Stimulated activated naive CD8-positive, alpha-beta T cell treated with anti-CD3 and anti-CD28 coated beads, Interleukin-15, Interleukin-2, amounts not matched to agents 100 ng/mL and 50 ng/mL, for 24 hours (primary cell): Measurements from ENCODE around the gene SEMA3A.
"Not testable (repeated sequence)": the region's sequence is repeated elsewhere in the genome, so short reads cannot be mapped to it uniquely, and the experiment has no call there.

Source experiments
- H3K27ac Mint-ChIP-seq: one replicate; pipeline ENCODE4 v1.8.0; 2021; ENCODE audit warnings: mild to moderate bottlenecking, mixed read lengths
- H3K27me3 Mint-ChIP-seq: one replicate; pipeline ENCODE4 v1.8.0; 2021; ENCODE audit warnings: mixed read lengths
- H3K36me3 Mint-ChIP-seq: one replicate; pipeline ENCODE4 v1.8.0; 2021; ENCODE audit warnings: low read depth, mixed read lengths
- H3K4me1 Mint-ChIP-seq: one replicate; pipeline ENCODE4 v1.8.0; 2021; ENCODE audit warnings: low read depth, mixed read lengths
- H3K4me3 Mint-ChIP-seq: one replicate; pipeline ENCODE4 v1.8.0; 2021; ENCODE audit warnings: mild to moderate bottlenecking, mixed read lengths
- H3K9me3 Mint-ChIP-seq: one replicate; pipeline ENCODE4 v1.8.0; 2021; ENCODE audit warnings: mixed read lengths

SEMA3A gene

GRCh38 chr7:84058311-84059076 is 136.1 kb downstream of the SEMA3A start:
- H3K4me3 Mint-ChIP-seq, result no peak overlapping the region
- no peak overlapping the region for H3K27ac Mint-ChIP-seq
- no peaks in the 10 kb centered on the region for H3K4me1 Mint-ChIP-seq
- H3K27me3 Mint-ChIP-seq, result no peaks in the 10 kb centered on the region
- no peaks in the 10 kb centered on the region for H3K36me3 Mint-ChIP-seq
- H3K9me3 Mint-ChIP-seq, result no peaks in the 10 kb centered on the region

- H3K36me3 Mint-ChIP-seq, result no peaks in the 10 kb centered on the region
- no peak overlapping the region for H3K27ac Mint-ChIP-seq
- no peak overlapping the region for H3K4me3 Mint-ChIP-seq
- no peaks in the 10 kb centered on the region for H3K4me1 Mint-ChIP-seq
- H3K9me3 Mint-ChIP-seq, result no peaks in the 10 kb centered on the region
- H3K27me3 Mint-ChIP-seq, result no peaks in the 10 kb centered on the region
Measured at GRCh38 chr7:84057576-84057975, 137.0 kb downstream of the SEMA3A start.

GRCh38 chr7:84055904-84056605 is 138.5 kb downstream of the SEMA3A start:
- H3K27me3 Mint-ChIP-seq, result no peaks in the 10 kb centered on the region
- H3K4me1 Mint-ChIP-seq, result no peaks in the 10 kb centered on the region
- H3K36me3 Mint-ChIP-seq, result no peaks in the 10 kb centered on the region
- no peak overlapping the region for H3K4me3 Mint-ChIP-seq
- no peak overlapping the region for H3K27ac Mint-ChIP-seq
- H3K9me3 Mint-ChIP-seq, result no peaks in the 10 kb centered on the region

GRCh38 chr7:84055199-84055598 is 139.4 kb downstream of the SEMA3A start:
- not testable (repeated sequence) for H3K4me3 Mint-ChIP-seq, H3K27ac Mint-ChIP-seq, H3K36me3 Mint-ChIP-seq

DNA sequence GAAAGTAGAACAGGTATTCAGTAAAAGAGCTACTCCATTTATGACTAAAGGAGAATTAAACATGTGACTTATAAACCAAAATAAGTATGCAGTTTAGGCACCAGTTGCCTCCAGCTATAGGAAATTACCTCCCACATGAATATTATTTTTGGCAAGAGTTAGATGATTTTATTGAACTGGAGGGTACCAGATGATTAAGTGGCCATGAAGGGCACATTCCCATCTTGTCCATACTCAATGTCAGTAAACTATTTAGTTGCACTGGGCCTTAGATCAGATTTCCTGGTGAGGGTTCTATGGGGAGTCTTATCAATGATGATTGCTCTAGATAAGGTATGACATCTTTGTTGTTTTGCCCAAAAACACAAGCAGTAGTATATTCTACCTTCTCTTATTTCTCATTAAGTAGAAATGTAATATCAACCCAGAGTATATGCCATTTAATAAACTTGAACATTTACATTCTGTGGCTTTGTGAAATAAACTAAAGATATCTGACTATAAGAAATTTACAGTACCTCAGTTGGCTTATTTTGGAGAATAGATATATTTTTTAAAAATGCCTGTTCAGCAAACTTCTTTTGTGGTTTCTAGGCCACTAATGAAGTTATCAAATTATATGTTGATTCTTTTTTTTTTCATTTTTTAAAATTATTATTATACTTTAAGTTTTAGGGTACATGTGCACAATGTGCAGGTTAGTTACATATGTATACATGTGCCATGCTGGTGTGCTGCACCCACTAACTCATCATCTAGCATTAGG is 145.3 kb downstream of the SEMA3A start:
- no peak overlapping the region for H3K4me3 Mint-ChIP-seq
- no peaks in the 10 kb centered on the region for H3K27me3 Mint-ChIP-seq
- H3K9me3 Mint-ChIP-seq, result no peaks in the 10 kb centered on the region
- no peaks in the 10 kb centered on the region for H3K4me1 Mint-ChIP-seq
- no peaks in the 10 kb centered on the region for H3K36me3 Mint-ChIP-seq
- no peak overlapping the region for H3K27ac Mint-ChIP-seq

More at GRCh38 chr7:84055199-84055598, 139.4 kb downstream of the SEMA3A start:
- not testable (repeated sequence) for H3K4me1 Mint-ChIP-seq, H3K9me3 Mint-ChIP-seq, H3K27me3 Mint-ChIP-seq

DNA sequence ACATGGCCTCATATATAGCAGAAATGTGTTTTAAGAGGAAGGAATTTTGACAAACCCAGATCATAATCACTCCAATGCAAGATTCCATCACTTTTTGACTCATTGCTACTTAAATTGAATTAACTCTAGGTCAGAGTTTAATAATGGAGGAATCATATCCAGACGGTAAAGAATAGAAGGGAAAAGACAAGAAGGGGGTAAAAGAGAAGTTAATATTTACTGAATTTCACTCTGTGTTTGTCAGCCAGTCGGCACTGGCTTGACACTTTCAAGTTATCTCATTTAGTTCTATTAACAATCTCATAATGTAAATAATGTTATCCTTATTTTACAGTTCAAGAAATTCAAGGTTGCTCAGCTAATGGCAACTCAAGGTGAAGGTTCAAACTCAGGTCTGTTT is 147.5 kb downstream of the SEMA3A start:
- Mint-ChIP-seq H3K27me3 (no peaks in the 10 kb centered on the region), H3K4me1 (no peaks in the 10 kb centered on the region), H3K27ac (no peak overlapping the region), H3K36me3 (no peaks in the 10 kb centered on the region), H3K9me3 (no peaks in the 10 kb centered on the region), H3K4me3 (no peak overlapping the region)

DNA sequence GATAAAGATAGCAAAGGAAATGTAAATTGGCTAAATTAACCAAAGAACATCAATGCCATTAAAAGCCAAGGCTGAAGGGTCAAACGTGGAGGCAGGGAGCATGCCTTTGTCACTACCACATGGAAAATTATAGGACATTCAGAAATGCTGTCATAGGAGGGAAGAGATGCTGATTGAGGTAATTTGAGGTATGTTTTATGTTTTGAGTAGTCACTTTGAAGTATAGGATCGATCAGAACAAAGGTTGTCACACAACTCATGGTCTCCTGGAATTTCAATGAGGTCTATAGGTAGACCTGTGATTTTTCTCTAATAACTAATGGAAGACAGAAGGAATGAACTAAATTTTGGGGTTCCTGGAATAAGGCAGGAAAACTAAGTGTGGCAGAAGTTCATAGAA is 149.8 kb downstream of the SEMA3A start:
- H3K36me3 Mint-ChIP-seq, result no peaks in the 10 kb centered on the region
- H3K27ac Mint-ChIP-seq, result no peak overlapping the region
- no peak overlapping the region for H3K4me3 Mint-ChIP-seq
- H3K27me3 Mint-ChIP-seq, result no peaks in the 10 kb centered on the region
- H3K4me1 Mint-ChIP-seq, result no peaks in the 10 kb centered on the region
- H3K9me3 Mint-ChIP-seq, result no peaks in the 10 kb centered on the region

GRCh38 chr7:84043661-84044191 is 150.9 kb downstream of the SEMA3A start:
- H3K36me3 Mint-ChIP-seq, result no peaks in the 10 kb centered on the region
- no peak overlapping the region for H3K4me3 Mint-ChIP-seq
- H3K4me1 Mint-ChIP-seq, result no peaks in the 10 kb centered on the region
- H3K9me3 Mint-ChIP-seq, result no peaks in the 10 kb centered on the region
- H3K27me3 Mint-ChIP-seq, result no peaks in the 10 kb centered on the region
- H3K27ac Mint-ChIP-seq, result no peak overlapping the region

DNA sequence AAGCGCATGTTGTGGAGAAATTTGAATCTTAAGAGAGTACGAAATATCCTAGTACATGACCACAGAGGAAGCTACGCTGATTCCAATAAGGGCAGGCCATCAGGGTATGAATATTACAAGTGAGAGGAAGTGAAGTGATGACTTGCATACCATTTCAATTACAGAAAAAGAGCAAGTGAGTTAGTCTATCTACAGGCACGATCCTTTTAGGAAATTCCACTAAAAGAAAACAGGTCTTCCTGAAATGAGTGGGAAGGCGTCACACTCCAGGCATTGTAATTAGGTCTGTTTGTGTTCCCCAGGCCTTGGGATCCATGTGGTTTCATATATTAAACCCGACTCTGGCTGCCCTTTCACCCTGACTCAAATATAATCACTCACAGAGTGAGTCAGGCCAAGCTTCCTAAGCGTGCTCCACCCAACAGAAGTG is 152.5 kb downstream of the SEMA3A start:
- Mint-ChIP-seq H3K4me3 (no peak overlapping the region), H3K27ac (no peak overlapping the region), H3K9me3 (no peaks in the 10 kb centered on the region), H3K4me1 (no peaks in the 10 kb centered on the region), H3K36me3 (no peaks in the 10 kb centered on the region), H3K27me3 (no peaks in the 10 kb centered on the region)

- Mint-ChIP-seq H3K4me3 (no peak overlapping the region), H3K9me3 (no peaks in the 10 kb centered on the region), H3K27me3 (no peaks in the 10 kb centered on the region), H3K27ac (no peak overlapping the region), H3K36me3 (no peaks in the 10 kb centered on the region), H3K4me1 (no peaks in the 10 kb centered on the region)
Measured at GRCh38 chr7:84041649-84042048, 152.9 kb downstream of the SEMA3A start.

- no peaks in the 10 kb centered on the region for H3K36me3 Mint-ChIP-seq
- H3K9me3 Mint-ChIP-seq, result no peaks in the 10 kb centered on the region
- H3K4me1 Mint-ChIP-seq, result no peaks in the 10 kb centered on the region
- no peaks in the 10 kb centered on the region for H3K27me3 Mint-ChIP-seq
- no peak overlapping the region for H3K4me3 Mint-ChIP-seq
- no peak overlapping the region for H3K27ac Mint-ChIP-seq
Measured at GRCh38 chr7:84040355-84040754, 154.2 kb downstream of the SEMA3A start.

GRCh38 chr7:84039432-84039831 is 155.2 kb downstream of the SEMA3A start:
- H3K27ac Mint-ChIP-seq, result no peak overlapping the region
- H3K36me3 Mint-ChIP-seq, result no peaks in the 10 kb centered on the region
- H3K9me3 Mint-ChIP-seq, result no peaks in the 10 kb centered on the region
- no peaks in the 10 kb centered on the region for H3K4me1 Mint-ChIP-seq
- no peak overlapping the region for H3K4me3 Mint-ChIP-seq
- H3K27me3 Mint-ChIP-seq, result no peaks in the 10 kb centered on the region

- no peaks in the 10 kb centered on the region for H3K27me3 Mint-ChIP-seq
- H3K27ac Mint-ChIP-seq, result no peak overlapping the region
- no peaks in the 10 kb centered on the region for H3K4me1 Mint-ChIP-seq
- peaks cover 4% of the 10 kb centered on the region for H3K9me3 Mint-ChIP-seq
- H3K4me3 Mint-ChIP-seq, result no peak overlapping the region
- no peaks in the 10 kb centered on the region for H3K36me3 Mint-ChIP-seq
Measured at GRCh38 chr7:84027678-84028077, 166.9 kb downstream of the SEMA3A start.

GRCh38 chr7:84025332-84025927 is 169.2 kb downstream of the SEMA3A start:
- no peaks in the 10 kb centered on the region for H3K27me3 Mint-ChIP-seq
- H3K36me3 Mint-ChIP-seq, result no peaks in the 10 kb centered on the region
- no peaks in the 10 kb centered on the region for H3K4me1 Mint-ChIP-seq
- no peak overlapping the region for H3K4me3 Mint-ChIP-seq
- H3K9me3 Mint-ChIP-seq, result peaks cover 4% of the 10 kb centered on the region
- no peak overlapping the region for H3K27ac Mint-ChIP-seq
